GM19023 (cell line): Measurements from ENCODE around the gene NPHP4.

Source experiments
- ATAC-seq: cut with Tn5 transposase; IDR thresholded peaks from one replicate; pipeline ENCODE4 v1.9.1; 2021; ENCODE audit warnings: mild to moderate bottlenecking, moderate library complexity; ENCODE audit not compliant: unreplicated experiment

NPHP4 gene

GRCh38 chr1:5951846-5952410 lies 40.3 kb downstream of the NPHP4 start:
- no peak for ATAC-seq

GRCh38 chr1:5950994-5951785 lies 41.0 kb downstream of the NPHP4 start:
- no peak for ATAC-seq

- ATAC-seq, result no peak
Observed at GRCh38 chr1:5950201-5950895, 41.9 kb downstream of the NPHP4 start.

- ATAC-seq, result no peak
Observed at GRCh38 chr1:5949761-5950100, 42.5 kb downstream of the NPHP4 start.

- no peak for ATAC-seq
Observed at GRCh38 chr1:5949085-5949760, 43.0 kb downstream of the NPHP4 start.

- no peak for ATAC-seq
Observed at GRCh38 chr1:5948681-5949005, 43.6 kb downstream of the NPHP4 start.

- no peak for ATAC-seq
Observed at GRCh38 chr1:5947978-5948680, 44.1 kb downstream of the NPHP4 start.

GRCh38 chr1:5947071-5947821 lies 45.0 kb downstream of the NPHP4 start:
- ATAC-seq, result no peak

GRCh38 chr1:5945445-5945844 lies 46.8 kb downstream of the NPHP4 start:
- no peak for ATAC-seq

- no peak for ATAC-seq
Observed at GRCh38 chr1:5944843-5945167, 47.4 kb downstream of the NPHP4 start.

- no peak for ATAC-seq
Observed at GRCh38 chr1:5944154-5944842, 47.9 kb downstream of the NPHP4 start.

- ATAC-seq, result no peak
Observed at GRCh38 chr1:5943343-5944124, 48.7 kb downstream of the NPHP4 start.

- ATAC-seq, result no peak
Observed at GRCh38 chr1:5941671-5942070, 50.6 kb downstream of the NPHP4 start.

- ATAC-seq, result no peak
Observed at GRCh38 chr1:5940723-5941407, 51.4 kb downstream of the NPHP4 start.

GRCh38 chr1:5939271-5940170 lies 52.7 kb downstream of the NPHP4 start:
- no peak for ATAC-seq

- ATAC-seq, result no peak
Observed at GRCh38 chr1:5938101-5938646, 54.1 kb downstream of the NPHP4 start.

GRCh38 chr1:5937373-5937857 lies 54.8 kb downstream of the NPHP4 start:
- no peak for ATAC-seq
